ENCODE results near the gene TEKT3.

TEKT3 gene

GRCh38 chr17:15349119-15349518 lies 7.7 kb upstream of the TEKT3 start:
- DNase-seq (ENCODE audit: low read depth): no peak

GRCh38 chr17:15348021-15348420 lies 6.6 kb upstream of the TEKT3 start:
- DNase-seq (ENCODE audit: low read depth): no peak

- no peak for DNase-seq (ENCODE audit: low read depth)
Observed at GRCh38 chr17:15346066-15346595, 4.7 kb upstream of the TEKT3 start.

GRCh38 chr17:15343749-15344148 lies 2.4 kb upstream of the TEKT3 start:
- DNase-seq (ENCODE audit: low read depth): no peak

- DNase-seq (ENCODE audit: low read depth): no peak
Observed at GRCh38 chr17:15342460-15342859, 1.1 kb upstream of the TEKT3 start.

GRCh38 chr17:15341966-15342365 lies 569 bp upstream of the TEKT3 start:
- no peak for DNase-seq (ENCODE audit: low read depth)

GRCh38 chr17:15340966-15341365 lies 431 bp downstream of the TEKT3 start:
- no peak for DNase-seq (ENCODE audit: low read depth)

GRCh38 chr17:15335446-15335845 lies 6.0 kb downstream of the TEKT3 start:
- no peak for DNase-seq (ENCODE audit: low read depth)

- no peak for DNase-seq (ENCODE audit: low read depth)
Observed at GRCh38 chr17:15334266-15334665, 7.1 kb downstream of the TEKT3 start.

- no peak for DNase-seq (ENCODE audit: low read depth)
Observed at GRCh38 chr17:15332338-15332737, 9.1 kb downstream of the TEKT3 start.

GRCh38 chr17:15323131-15323530 lies 18.3 kb downstream of the TEKT3 start:
- no peak for DNase-seq (ENCODE audit: low read depth)

- no peak for DNase-seq (ENCODE audit: low read depth)
Observed at GRCh38 chr17:15321556-15322251, 19.7 kb downstream of the TEKT3 start.

GRCh38 chr17:15319452-15320010 lies 21.9 kb downstream of the TEKT3 start:
- DNase-seq (ENCODE audit: low read depth): no peak

- DNase-seq (ENCODE audit: low read depth): no peak
Observed at GRCh38 chr17:15311996-15312395, 29.4 kb downstream of the TEKT3 start.

- no peak for DNase-seq (ENCODE audit: low read depth)
Observed at GRCh38 chr17:15309793-15310192, 31.6 kb downstream of the TEKT3 start.

- no peak for DNase-seq (ENCODE audit: low read depth)
Observed at GRCh38 chr17:15309236-15309635, 32.2 kb downstream of the TEKT3 start.

GRCh38 chr17:15308758-15309157 lies 32.6 kb downstream of the TEKT3 start:
- DNase-seq (ENCODE audit: low read depth): no peak

- no peak for DNase-seq (ENCODE audit: low read depth)
Observed at GRCh38 chr17:15307710-15308111, 33.7 kb downstream of the TEKT3 start.

- DNase-seq (ENCODE audit: low read depth): no peak
Observed at GRCh38 chr17:15303851-15304250, 37.5 kb downstream of the TEKT3 start.

- no peak for DNase-seq (ENCODE audit: low read depth)
Observed at GRCh38 chr17:15303268-15303667, 38.1 kb downstream of the TEKT3 start.

GRCh38 chr17:15301845-15302244 lies 39.6 kb downstream of the TEKT3 start:
- no peak for DNase-seq (ENCODE audit: low read depth)

- no peak for DNase-seq (ENCODE audit: low read depth)
Observed at GRCh38 chr17:15298176-15298575, 43.2 kb downstream of the TEKT3 start.

GRCh38 chr17:15293558-15293957 lies 47.8 kb downstream of the TEKT3 start:
- DNase-seq (ENCODE audit: low read depth): no peak
